ENCODE data around the gene ANKRD52.

The ANKRD52 gene

GRCh38 chr12:56237552-56237951 is 20.6 kb downstream of the ANKRD52 start:
- TF ChIP-seq CTCF (conservative IDR thresholded peaks at IDR 0.05; ENCODE audit: low read depth, low read length) = no peak
- no peak overlapping the region for H3K4me3 ChIP-seq (ENCODE audit: low read depth, low read length)
- DNase-seq (ENCODE audit: low read depth) = peak; percentile 27

- DNase-seq (ENCODE audit: low read depth) = no peak
- H3K4me3 ChIP-seq (ENCODE audit: low read depth, low read length) = no peak overlapping the region
- TF ChIP-seq CTCF (conservative IDR thresholded peaks at IDR 0.05; ENCODE audit: low read depth, low read length) = no peak
Observed at GRCh38 chr12:56236985-56237384, 21.2 kb downstream of the ANKRD52 start.

- no peak for DNase-seq (ENCODE audit: low read depth)
- no peak for TF ChIP-seq CTCF (conservative IDR thresholded peaks at IDR 0.05; ENCODE audit: low read depth, low read length)
- H3K4me3 ChIP-seq (ENCODE audit: low read depth, low read length) = no peak overlapping the region
Observed at GRCh38 chr12:56236091-56236490, 22.1 kb downstream of the ANKRD52 start.

- no peak for DNase-seq (ENCODE audit: low read depth)
- TF ChIP-seq CTCF (conservative IDR thresholded peaks at IDR 0.05; ENCODE audit: low read depth, low read length) = no peak
- H3K4me3 ChIP-seq (ENCODE audit: low read depth, low read length) = no peak overlapping the region
Observed at GRCh38 chr12:56234746-56235436, 23.3 kb downstream of the ANKRD52 start.

- TF ChIP-seq CTCF (conservative IDR thresholded peaks at IDR 0.05; ENCODE audit: low read depth, low read length) = no peak
- DNase-seq (ENCODE audit: low read depth) = no peak
Observed at GRCh38 chr12:56231184-56231582, 27.0 kb downstream of the ANKRD52 start.

GRCh38 chr12:56230432-56231183 is 27.6 kb downstream of the ANKRD52 start:
- no peak overlapping the region for H3K4me3 ChIP-seq (ENCODE audit: low read depth, low read length)
- DNase-seq (ENCODE audit: low read depth) = no peak
- TF ChIP-seq CTCF (conservative IDR thresholded peaks at IDR 0.05; ENCODE audit: low read depth, low read length) = no peak

More at GRCh38 chr12:56231184-56231582, 27.0 kb downstream of the ANKRD52 start:
- H3K4me3 ChIP-seq (ENCODE audit: low read depth, low read length) = no peak overlapping the region
